H1 (cell line): ENCODE data around the gene OBSCN. TPM values are rescaled to one million over a fixed set of nuclear protein-coding genes. Genes with fewer than 3 reads are reported as not detected.

Source experiments
- BRCA1 ChIP-seq: IDR thresholded peaks from 2 replicates; pipeline ENCODE4 v1.6.1; 2012; ENCODE audit warnings: low read depth, low read length, improper control_type of control experiment
- polyA plus RNA-seq, 7 experiments: library from polyadenylated mRNA; depleted of rRNA in 3 of 7; stranded (reverse) in 5 of 7; unstranded in 2 of 7; fragments of >200 nt in 5 of 7; fragments of 200-250 nt in 2 of 7; gene quantifications; 1 replicate in 5 of 7; 2 replicates in 1 of 7; 4 replicates in 1 of 7; pipeline versions ENCODE4 v1.2.1 to v1.2.3, GENCODE V29; 2011 to 2013; ENCODE audit warnings: missing spikeins in 2 of 7, mixed read lengths in 2 of 7
- total RNA-seq: library from RNA; stranded (reverse); fragmentation: NEBNext Ultra II Directional; extraction: Animal tissue kit (Norgen Biotek cat#: 25700); gene quantifications from 2 replicates; pipeline ENCODE4 v1.2.1, GENCODE V29; 2021
- TF ChIP-seq, protein P1 (sequence below): fragments of 300-600 bp; sonication (generic); IDR thresholded peaks from 2 replicates; pipeline ENCODE4 v1.7.1; 2012; ENCODE audit warnings: low read length, moderate library complexity, mild to moderate bottlenecking, inconsistent platforms; ENCODE audit not compliant: insufficient replicate concordance

The OBSCN gene
- total and polyA plus RNA-seq, 2 of the 8 experiments (the other 6 are each of a cell fraction or from before 2014, with no cell fraction given), result 7.5 to 28.4 TPM

DNA sequence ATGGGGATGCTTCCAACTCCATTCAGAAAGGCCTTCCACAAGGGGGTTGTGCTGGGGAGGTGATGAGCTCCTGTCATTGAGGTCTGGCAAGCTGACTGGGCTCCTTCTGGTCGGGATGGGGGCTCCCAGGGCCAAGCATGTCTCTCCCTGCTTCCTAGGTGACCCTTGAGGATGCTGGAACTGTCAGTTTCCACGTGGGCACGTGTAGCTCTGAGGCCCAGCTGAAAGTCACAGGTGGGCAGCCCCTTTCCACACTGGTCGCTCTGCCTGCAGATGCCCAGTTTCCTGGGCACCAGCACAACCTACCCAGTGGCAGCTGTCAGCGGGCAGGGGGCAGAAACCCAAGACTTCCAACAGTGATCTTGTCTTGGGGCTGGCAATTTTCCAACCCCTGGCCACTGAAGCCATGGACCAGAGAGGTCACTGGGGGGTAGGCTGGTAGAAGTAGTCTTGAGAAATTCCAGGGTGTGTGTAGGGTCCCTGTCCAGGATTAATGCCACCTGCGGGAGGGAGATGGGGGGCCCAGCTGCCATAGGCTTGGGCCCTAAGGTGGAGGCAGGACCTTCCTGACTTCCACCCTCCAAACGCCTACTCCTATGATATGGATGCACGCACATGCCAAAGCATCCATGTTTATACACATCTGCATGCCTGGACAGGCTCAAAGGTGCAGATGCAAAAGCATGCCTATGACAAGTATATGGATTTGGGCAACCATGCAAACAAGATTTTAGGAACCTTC lies 101.7 kb downstream of the OBSCN start (continued):
- TF ChIP-seq, protein P1, sequence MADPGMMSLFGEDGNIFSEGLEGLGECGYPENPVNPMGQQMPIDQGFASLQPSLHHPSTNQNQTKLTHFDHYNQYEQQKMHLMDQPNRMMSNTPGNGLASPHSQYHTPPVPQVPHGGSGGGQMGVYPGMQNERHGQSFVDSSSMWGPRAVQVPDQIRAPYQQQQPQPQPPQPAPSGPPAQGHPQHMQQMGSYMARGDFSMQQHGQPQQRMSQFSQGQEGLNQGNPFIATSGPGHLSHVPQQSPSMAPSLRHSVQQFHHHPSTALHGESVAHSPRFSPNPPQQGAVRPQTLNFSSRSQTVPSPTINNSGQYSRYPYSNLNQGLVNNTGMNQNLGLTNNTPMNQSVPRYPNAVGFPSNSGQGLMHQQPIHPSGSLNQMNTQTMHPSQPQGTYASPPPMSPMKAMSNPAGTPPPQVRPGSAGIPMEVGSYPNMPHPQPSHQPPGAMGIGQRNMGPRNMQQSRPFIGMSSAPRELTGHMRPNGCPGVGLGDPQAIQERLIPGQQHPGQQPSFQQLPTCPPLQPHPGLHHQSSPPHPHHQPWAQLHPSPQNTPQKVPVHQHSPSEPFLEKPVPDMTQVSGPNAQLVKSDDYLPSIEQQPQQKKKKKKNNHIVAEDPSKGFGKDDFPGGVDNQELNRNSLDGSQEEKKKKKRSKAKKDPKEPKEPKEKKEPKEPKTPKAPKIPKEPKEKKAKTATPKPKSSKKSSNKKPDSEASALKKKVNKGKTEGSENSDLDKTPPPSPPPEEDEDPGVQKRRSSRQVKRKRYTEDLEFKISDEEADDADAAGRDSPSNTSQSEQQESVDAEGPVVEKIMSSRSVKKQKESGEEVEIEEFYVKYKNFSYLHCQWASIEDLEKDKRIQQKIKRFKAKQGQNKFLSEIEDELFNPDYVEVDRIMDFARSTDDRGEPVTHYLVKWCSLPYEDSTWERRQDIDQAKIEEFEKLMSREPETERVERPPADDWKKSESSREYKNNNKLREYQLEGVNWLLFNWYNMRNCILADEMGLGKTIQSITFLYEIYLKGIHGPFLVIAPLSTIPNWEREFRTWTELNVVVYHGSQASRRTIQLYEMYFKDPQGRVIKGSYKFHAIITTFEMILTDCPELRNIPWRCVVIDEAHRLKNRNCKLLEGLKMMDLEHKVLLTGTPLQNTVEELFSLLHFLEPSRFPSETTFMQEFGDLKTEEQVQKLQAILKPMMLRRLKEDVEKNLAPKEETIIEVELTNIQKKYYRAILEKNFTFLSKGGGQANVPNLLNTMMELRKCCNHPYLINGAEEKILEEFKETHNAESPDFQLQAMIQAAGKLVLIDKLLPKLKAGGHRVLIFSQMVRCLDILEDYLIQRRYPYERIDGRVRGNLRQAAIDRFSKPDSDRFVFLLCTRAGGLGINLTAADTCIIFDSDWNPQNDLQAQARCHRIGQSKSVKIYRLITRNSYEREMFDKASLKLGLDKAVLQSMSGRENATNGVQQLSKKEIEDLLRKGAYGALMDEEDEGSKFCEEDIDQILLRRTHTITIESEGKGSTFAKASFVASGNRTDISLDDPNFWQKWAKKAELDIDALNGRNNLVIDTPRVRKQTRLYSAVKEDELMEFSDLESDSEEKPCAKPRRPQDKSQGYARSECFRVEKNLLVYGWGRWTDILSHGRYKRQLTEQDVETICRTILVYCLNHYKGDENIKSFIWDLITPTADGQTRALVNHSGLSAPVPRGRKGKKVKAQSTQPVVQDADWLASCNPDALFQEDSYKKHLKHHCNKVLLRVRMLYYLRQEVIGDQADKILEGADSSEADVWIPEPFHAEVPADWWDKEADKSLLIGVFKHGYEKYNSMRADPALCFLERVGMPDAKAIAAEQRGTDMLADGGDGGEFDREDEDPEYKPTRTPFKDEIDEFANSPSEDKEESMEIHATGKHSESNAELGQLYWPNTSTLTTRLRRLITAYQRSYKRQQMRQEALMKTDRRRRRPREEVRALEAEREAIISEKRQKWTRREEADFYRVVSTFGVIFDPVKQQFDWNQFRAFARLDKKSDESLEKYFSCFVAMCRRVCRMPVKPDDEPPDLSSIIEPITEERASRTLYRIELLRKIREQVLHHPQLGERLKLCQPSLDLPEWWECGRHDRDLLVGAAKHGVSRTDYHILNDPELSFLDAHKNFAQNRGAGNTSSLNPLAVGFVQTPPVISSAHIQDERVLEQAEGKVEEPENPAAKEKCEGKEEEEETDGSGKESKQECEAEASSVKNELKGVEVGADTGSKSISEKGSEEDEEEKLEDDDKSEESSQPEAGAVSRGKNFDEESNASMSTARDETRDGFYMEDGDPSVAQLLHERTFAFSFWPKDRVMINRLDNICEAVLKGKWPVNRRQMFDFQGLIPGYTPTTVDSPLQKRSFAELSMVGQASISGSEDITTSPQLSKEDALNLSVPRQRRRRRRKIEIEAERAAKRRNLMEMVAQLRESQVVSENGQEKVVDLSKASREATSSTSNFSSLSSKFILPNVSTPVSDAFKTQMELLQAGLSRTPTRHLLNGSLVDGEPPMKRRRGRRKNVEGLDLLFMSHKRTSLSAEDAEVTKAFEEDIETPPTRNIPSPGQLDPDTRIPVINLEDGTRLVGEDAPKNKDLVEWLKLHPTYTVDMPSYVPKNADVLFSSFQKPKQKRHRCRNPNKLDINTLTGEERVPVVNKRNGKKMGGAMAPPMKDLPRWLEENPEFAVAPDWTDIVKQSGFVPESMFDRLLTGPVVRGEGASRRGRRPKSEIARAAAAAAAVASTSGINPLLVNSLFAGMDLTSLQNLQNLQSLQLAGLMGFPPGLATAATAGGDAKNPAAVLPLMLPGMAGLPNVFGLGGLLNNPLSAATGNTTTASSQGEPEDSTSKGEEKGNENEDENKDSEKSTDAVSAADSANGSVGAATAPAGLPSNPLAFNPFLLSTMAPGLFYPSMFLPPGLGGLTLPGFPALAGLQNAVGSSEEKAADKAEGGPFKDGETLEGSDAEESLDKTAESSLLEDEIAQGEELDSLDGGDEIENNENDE, result no peak
- no peak for TF ChIP-seq BRCA1
